Measurements from ENCODE around the gene ARL13B.
A peak's percentile ranks its signal among the peaks of the same experiment; 100 is the strongest.

GRCh38 chr3:93973131-93974126 lies 6.5 kb upstream of the ARL13B start, which contains the start of gene PROS1:
- TF ChIP-seq CTCF (IDR thresholded peaks at IDR 0.05; ENCODE audit: low read depth, low read length, poor library complexity, severe bottlenecking): peak; percentile 27
- TF ChIP-seq EZH2phosphoT487 (IDR thresholded peaks at IDR 0.05; ENCODE audit: borderline replicate concordance, low read length): no peak

Data from DOHH2 (cell line).